M059J (cell line): ENCODE results near the gene SYK. TPM values are rescaled to one million over a fixed set of nuclear protein-coding genes. Genes with fewer than 3 reads are reported as not detected.
A peak's percentile ranks its signal among the peaks of the same experiment; 100 is the strongest.

Experiments used
- DNase-seq: peaks from one replicate; pipeline ENCODE4 v3.0.0-alpha.2; 2012; ENCODE audit warnings: low read depth
- total RNA-seq: library from RNA; depleted of rRNA; stranded (reverse); fragments of >200 nt; shearing (Covaris generic); gene quantifications from 2 replicates; pipeline ENCODE4 v1.2.3, GENCODE V29; 2014

The SYK gene
- total RNA-seq, 1 experiment from 2014 or later, result not detected

- DNase-seq, result no peak
Observed at GRCh38 chr9:90851444-90851843, 49.8 kb downstream of the SYK start.

- no peak for DNase-seq
Observed at GRCh38 chr9:90853945-90854344, 52.3 kb downstream of the SYK start.

- DNase-seq, result peak; percentile 58
Observed at GRCh38 chr9:90854637-90855175, 53.1 kb downstream of the SYK start.

- DNase-seq, result no peak
Observed at GRCh38 chr9:90855208-90855902, 53.7 kb downstream of the SYK start.

GRCh38 chr9:90857091-90857490, 55.5 kb downstream of the SYK start:
- no peak for DNase-seq

GRCh38 chr9:90857855-90858254, 56.2 kb downstream of the SYK start:
- no peak for DNase-seq

GRCh38 chr9:90858457-90858901, 56.9 kb downstream of the SYK start:
- no peak for DNase-seq

- no peak for DNase-seq
Observed at GRCh38 chr9:90860382-90860781, 58.8 kb downstream of the SYK start.

GRCh38 chr9:90860826-90861225, 59.2 kb downstream of the SYK start:
- no peak for DNase-seq

GRCh38 chr9:90861380-90861779, 59.8 kb downstream of the SYK start:
- no peak for DNase-seq

GRCh38 chr9:90861826-90862740, 60.5 kb downstream of the SYK start:
- no peak for DNase-seq

GRCh38 chr9:90864779-90865178, 63.2 kb downstream of the SYK start:
- no peak for DNase-seq

- no peak for DNase-seq
Observed at GRCh38 chr9:90867101-90867500, 65.5 kb downstream of the SYK start.

- DNase-seq, result no peak
Observed at GRCh38 chr9:90868555-90868954, 66.9 kb downstream of the SYK start.

GRCh38 chr9:90869361-90869760, 67.7 kb downstream of the SYK start:
- DNase-seq, result no peak

GRCh38 chr9:90870621-90871326, 69.2 kb downstream of the SYK start:
- peak; percentile 44 for DNase-seq

GRCh38 chr9:90871327-90871935, 69.8 kb downstream of the SYK start:
- DNase-seq, result no peak

- no peak for DNase-seq
Observed at GRCh38 chr9:90872835-90873294, 71.2 kb downstream of the SYK start.

GRCh38 chr9:90873422-90873821, 71.8 kb downstream of the SYK start:
- no peak for DNase-seq

GRCh38 chr9:90874194-90874593, 72.6 kb downstream of the SYK start:
- DNase-seq, result no peak

GRCh38 chr9:90878562-90878961, 76.9 kb downstream of the SYK start:
- DNase-seq, result no peak

GRCh38 chr9:90880066-90880465, 78.4 kb downstream of the SYK start:
- DNase-seq, result no peak
